ENCODE data around the gene SLC39A12. TPM values are rescaled to one million over a fixed set of nuclear protein-coding genes. Genes with fewer than 3 reads are reported as not detected.

Gene SLC39A12
- total RNA-seq, 1 donor from 2014 or later, result not detected

DNA sequence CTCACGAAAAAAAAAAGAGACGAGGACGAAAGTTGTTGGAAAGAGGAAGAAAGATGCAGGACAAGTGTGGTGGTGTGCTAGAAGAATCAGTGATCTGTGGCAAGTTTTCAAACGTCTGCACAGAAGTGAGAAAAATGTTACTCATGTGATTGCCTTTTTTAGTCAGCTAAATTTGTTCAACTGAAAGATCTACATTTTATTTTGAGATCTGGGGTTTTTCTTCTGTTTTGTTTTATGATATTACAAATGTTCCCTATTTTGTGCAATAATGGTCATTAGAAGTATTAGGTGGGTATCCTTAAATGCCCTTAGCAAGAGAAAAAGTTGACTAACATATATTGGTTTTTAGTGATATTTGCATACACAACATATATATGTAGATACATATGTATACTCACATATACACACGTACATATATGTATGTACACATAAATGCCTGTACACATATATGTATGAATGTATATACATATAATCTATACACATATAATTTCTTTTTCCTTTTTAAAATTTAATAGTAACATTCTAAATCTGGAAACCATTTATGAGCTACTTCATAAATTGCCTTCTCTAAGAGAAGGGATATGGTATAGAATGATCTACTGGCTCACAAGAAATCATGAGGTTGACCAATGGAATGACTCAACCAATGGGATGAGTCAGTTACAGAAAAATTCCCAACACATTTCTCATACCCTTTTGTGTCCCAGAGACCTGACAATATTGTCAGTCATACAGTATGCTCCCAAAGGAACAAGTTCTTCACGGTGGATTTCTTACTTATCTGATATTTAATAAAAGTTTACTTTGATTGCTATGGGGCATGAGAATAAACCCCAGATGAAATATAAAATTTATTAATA, 38.4 kb downstream of the SLC39A12 start:
- Histone ChIP-seq H3K27me3 (ENCODE audit: control insufficient read depth, insufficient read depth, low read length) (no peaks in the 10 kb centered on the region), H3K4me3 (ENCODE audit: low read depth, low read length) (no peak overlapping the region), H3K36me3 (ENCODE audit: control insufficient read depth, insufficient read depth, low read length) (no peaks in the 10 kb centered on the region)
- DNase-seq (ENCODE audit: low read depth), result no peak
- TF ChIP-seq, protein P1, sequence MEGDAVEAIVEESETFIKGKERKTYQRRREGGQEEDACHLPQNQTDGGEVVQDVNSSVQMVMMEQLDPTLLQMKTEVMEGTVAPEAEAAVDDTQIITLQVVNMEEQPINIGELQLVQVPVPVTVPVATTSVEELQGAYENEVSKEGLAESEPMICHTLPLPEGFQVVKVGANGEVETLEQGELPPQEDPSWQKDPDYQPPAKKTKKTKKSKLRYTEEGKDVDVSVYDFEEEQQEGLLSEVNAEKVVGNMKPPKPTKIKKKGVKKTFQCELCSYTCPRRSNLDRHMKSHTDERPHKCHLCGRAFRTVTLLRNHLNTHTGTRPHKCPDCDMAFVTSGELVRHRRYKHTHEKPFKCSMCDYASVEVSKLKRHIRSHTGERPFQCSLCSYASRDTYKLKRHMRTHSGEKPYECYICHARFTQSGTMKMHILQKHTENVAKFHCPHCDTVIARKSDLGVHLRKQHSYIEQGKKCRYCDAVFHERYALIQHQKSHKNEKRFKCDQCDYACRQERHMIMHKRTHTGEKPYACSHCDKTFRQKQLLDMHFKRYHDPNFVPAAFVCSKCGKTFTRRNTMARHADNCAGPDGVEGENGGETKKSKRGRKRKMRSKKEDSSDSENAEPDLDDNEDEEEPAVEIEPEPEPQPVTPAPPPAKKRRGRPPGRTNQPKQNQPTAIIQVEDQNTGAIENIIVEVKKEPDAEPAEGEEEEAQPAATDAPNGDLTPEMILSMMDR (IDR thresholded peaks at IDR 0.05; ENCODE audit: insufficient read depth, low read length, poor library complexity, severe bottlenecking), result no peak

DNA sequence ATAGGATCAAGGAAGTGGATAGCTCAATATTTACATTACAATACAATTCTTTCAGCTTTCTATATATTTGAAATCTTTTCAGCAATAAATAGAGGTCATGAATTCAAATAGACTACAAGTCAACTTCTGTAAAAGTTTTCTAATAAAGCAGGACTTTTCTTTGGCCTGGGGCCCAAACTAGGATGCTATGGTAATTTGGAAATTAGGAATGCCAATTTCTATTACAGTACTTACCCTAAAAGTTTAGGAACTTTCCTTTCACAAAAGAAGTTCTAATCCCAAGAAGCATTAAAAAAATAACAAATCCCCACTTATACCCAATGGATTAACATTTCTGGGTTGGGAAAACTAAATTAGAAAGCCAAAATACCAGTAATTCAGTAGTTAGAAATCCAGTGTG, 40.5 kb downstream of the SLC39A12 start:
- DNase-seq (ENCODE audit: low read depth), result no peak
- TF ChIP-seq, protein P1 (IDR thresholded peaks at IDR 0.05; ENCODE audit: insufficient read depth, low read length, poor library complexity, severe bottlenecking), result no peak
- Histone ChIP-seq H3K36me3 (ENCODE audit: control insufficient read depth, insufficient read depth, low read length) (no peaks in the 10 kb centered on the region), H3K27me3 (ENCODE audit: control insufficient read depth, insufficient read depth, low read length) (no peaks in the 10 kb centered on the region), H3K4me3 (ENCODE audit: low read depth, low read length) (no peak overlapping the region)

- TF ChIP-seq, protein P1 (IDR thresholded peaks at IDR 0.05; ENCODE audit: insufficient read depth, low read length, poor library complexity, severe bottlenecking), result no peak
- Histone ChIP-seq H3K36me3 (ENCODE audit: control insufficient read depth, insufficient read depth, low read length) (no peaks in the 10 kb centered on the region), H3K27me3 (ENCODE audit: control insufficient read depth, insufficient read depth, low read length) (no peaks in the 10 kb centered on the region), H3K4me3 (ENCODE audit: low read depth, low read length) (no peak overlapping the region)
- DNase-seq (ENCODE audit: low read depth), result no peak
Observed at GRCh38 chr10:17993361-17993760, 41.6 kb downstream of the SLC39A12 start.

DNA sequence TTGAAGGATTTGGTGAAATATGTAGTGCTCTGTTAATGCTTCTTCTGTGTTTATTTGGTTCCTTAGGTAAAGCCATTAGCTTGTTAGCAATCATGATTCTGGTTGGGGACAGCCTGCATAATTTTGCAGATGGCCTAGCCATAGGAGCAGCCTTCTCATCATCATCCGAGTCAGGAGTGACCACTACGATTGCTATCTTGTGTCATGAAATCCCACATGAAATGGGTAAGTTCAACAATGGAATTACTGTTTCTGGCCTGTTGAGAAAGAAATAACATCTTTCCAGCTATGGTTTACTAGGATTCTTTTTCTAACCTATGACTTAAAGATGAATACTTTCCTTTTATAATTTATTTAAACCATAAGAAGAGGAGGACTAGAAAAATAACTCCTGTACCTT, 48.9 kb downstream of the SLC39A12 start:
- TF ChIP-seq, protein P1 (IDR thresholded peaks at IDR 0.05; ENCODE audit: insufficient read depth, low read length, poor library complexity, severe bottlenecking), result no peak
- Histone ChIP-seq H3K27me3 (ENCODE audit: control insufficient read depth, insufficient read depth, low read length) (no peaks in the 10 kb centered on the region), H3K36me3 (ENCODE audit: control insufficient read depth, insufficient read depth, low read length) (no peaks in the 10 kb centered on the region), H3K4me3 (ENCODE audit: low read depth, low read length) (no peak overlapping the region)
- DNase-seq (ENCODE audit: low read depth), result no peak

DNA sequence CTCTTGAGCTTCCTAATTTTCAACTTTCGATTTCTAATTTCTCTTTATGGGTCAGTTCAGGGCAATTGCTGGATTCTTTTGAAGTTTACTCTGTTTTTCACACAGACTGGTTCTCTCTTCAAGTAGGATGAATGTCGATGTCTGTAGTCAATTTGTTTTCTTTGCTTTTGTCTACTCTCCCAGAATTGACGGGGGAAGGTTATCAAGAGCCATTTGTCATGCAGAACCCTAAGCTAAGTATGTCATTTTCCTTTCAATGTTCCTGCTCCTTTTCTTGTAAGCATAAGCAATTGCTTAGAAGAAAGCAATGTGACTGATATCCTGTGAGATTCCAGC, 53.7 kb downstream of the SLC39A12 start:
- Histone ChIP-seq H3K36me3 (ENCODE audit: control insufficient read depth, insufficient read depth, low read length) (no peaks in the 10 kb centered on the region), H3K4me3 (ENCODE audit: low read depth, low read length) (no peak overlapping the region), H3K27me3 (ENCODE audit: control insufficient read depth, insufficient read depth, low read length) (no peaks in the 10 kb centered on the region)
- DNase-seq (ENCODE audit: low read depth), result no peak
- TF ChIP-seq, protein P1 (IDR thresholded peaks at IDR 0.05; ENCODE audit: insufficient read depth, low read length, poor library complexity, severe bottlenecking), result no peak

Measured in kidney epithelial cell (primary cell).